Measurements from ENCODE around the gene TP53BP1.

The TP53BP1 gene

GRCh38 chr15:43473885-43474284 is 19.1 kb downstream of the TP53BP1 start:
- no peak overlapping the region for H3K18ac ChIP-seq (ENCODE audit: low read length)
- H3K4me3 ChIP-seq (ENCODE audit: low read length), result no peak overlapping the region
- no peak for DNase-seq
- H3K36me3 ChIP-seq (ENCODE audit: control insufficient read depth, insufficient read depth, low read length), result peaks cover 10% of the 10 kb centered on the region
- no peak overlapping the region for H3K23ac ChIP-seq (ENCODE audit: low read length)
- no peak overlapping the region for H2BK120ac ChIP-seq (ENCODE audit: low read depth, low read length)
- no peaks in the 10 kb centered on the region for H3K4me1 ChIP-seq (ENCODE audit: control insufficient read depth, low read depth, low read length)
- H3K79me2 ChIP-seq (ENCODE audit: control insufficient read depth, insufficient read depth, low read length), result no peaks in the 10 kb centered on the region
- no peak overlapping the region for H2BK15ac ChIP-seq (replicated peaks; ENCODE audit: low read depth)
- H3K27ac ChIP-seq (ENCODE audit: low read depth, low read length), result no peak overlapping the region
- no CpG with 5 or more reads among the region's 25 CpGs for WGBS (ENCODE audit: extremely low coverage, insufficient coverage, low lambda C conversion rate)
- H3K27me3 ChIP-seq (ENCODE audit: insufficient read depth, low read length, poor library complexity), result no peaks in the 10 kb centered on the region
- H3K4me2 ChIP-seq (ENCODE audit: low read length), result no peak overlapping the region
- no peak overlapping the region for H3K9ac ChIP-seq (ENCODE audit: low read length)
- no peaks in the 10 kb centered on the region for H3K79me1 ChIP-seq (ENCODE audit: low read length)
- no peak overlapping the region for H3K56ac ChIP-seq (ENCODE audit: low read length)
- no peak overlapping the region for H2AK5ac ChIP-seq (ENCODE audit: low read length)
- H2BK5ac ChIP-seq (ENCODE audit: low read length), result no peak overlapping the region
- no peak overlapping the region for H4K5ac ChIP-seq (ENCODE audit: low read length)
- no peak overlapping the region for H4K8ac ChIP-seq (ENCODE audit: low read depth, low read length)
- no peak overlapping the region for H3K4ac ChIP-seq (ENCODE audit: low read depth, low read length)

DNA sequence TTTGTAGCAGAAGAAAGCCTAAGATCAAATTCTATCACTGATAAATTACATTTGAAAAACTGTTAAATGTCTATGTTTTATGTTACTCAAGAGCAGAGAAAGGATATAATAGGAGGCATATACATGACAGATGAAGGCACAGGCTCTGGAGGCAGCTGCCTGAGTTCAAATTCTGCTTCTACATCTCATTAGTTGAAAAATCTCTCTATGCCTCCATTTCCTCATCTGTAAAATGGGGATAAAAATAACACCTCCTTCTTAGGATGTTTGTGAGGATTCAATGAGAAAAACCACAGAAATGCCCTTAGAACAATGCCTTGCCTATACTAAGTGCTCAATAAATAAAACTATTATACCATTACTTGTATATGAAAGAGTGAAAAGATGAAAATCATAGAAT is 21.0 kb downstream of the TP53BP1 start:
- no peak overlapping the region for H2BK15ac ChIP-seq (replicated peaks; ENCODE audit: low read depth)
- no peak overlapping the region for H3K9ac ChIP-seq (ENCODE audit: low read length)
- H3K18ac ChIP-seq (ENCODE audit: low read length), result no peak overlapping the region
- H3K79me1 ChIP-seq (ENCODE audit: low read length), result no peaks in the 10 kb centered on the region
- H3K79me2 ChIP-seq (ENCODE audit: control insufficient read depth, insufficient read depth, low read length), result no peaks in the 10 kb centered on the region
- no peak for DNase-seq
- no peak overlapping the region for H3K4me2 ChIP-seq (ENCODE audit: low read length)
- no peak overlapping the region for H3K4me3 ChIP-seq (ENCODE audit: low read length)
- no peak overlapping the region for H3K23ac ChIP-seq (ENCODE audit: low read length)
- H3K4me1 ChIP-seq (ENCODE audit: control insufficient read depth, low read depth, low read length), result no peaks in the 10 kb centered on the region
- H3K36me3 ChIP-seq (ENCODE audit: control insufficient read depth, insufficient read depth, low read length), result peaks cover 4% of the 10 kb centered on the region
- H4K8ac ChIP-seq (ENCODE audit: low read depth, low read length), result no peak overlapping the region
- H3K4ac ChIP-seq (ENCODE audit: low read depth, low read length), result no peak overlapping the region
- no peak overlapping the region for H4K5ac ChIP-seq (ENCODE audit: low read length)
- H2BK5ac ChIP-seq (ENCODE audit: low read length), result no peak overlapping the region
- H3K27ac ChIP-seq (ENCODE audit: low read depth, low read length), result no peak overlapping the region
- no peak overlapping the region for H2BK120ac ChIP-seq (ENCODE audit: low read depth, low read length)
- no peak overlapping the region for H2AK5ac ChIP-seq (ENCODE audit: low read length)
- no peak overlapping the region for H3K56ac ChIP-seq (ENCODE audit: low read length)
- no peaks in the 10 kb centered on the region for H3K27me3 ChIP-seq (ENCODE audit: insufficient read depth, low read length, poor library complexity)

- no peak overlapping the region for H3K4me3 ChIP-seq (ENCODE audit: low read length)
- H3K4me1 ChIP-seq (ENCODE audit: control insufficient read depth, low read depth, low read length), result no peaks in the 10 kb centered on the region
- no peak overlapping the region for H2AK5ac ChIP-seq (ENCODE audit: low read length)
- DNase-seq, result no peak
- H2BK120ac ChIP-seq (ENCODE audit: low read depth, low read length), result no peak overlapping the region
- no peak overlapping the region for H3K4me2 ChIP-seq (ENCODE audit: low read length)
- no peak overlapping the region for H3K18ac ChIP-seq (ENCODE audit: low read length)
- no peaks in the 10 kb centered on the region for H3K27me3 ChIP-seq (ENCODE audit: insufficient read depth, low read length, poor library complexity)
- no peaks in the 10 kb centered on the region for H3K79me2 ChIP-seq (ENCODE audit: control insufficient read depth, insufficient read depth, low read length)
- no peak overlapping the region for H4K8ac ChIP-seq (ENCODE audit: low read depth, low read length)
- H2BK5ac ChIP-seq (ENCODE audit: low read length), result no peak overlapping the region
- H3K79me1 ChIP-seq (ENCODE audit: low read length), result no peaks in the 10 kb centered on the region
- no peak overlapping the region for H4K5ac ChIP-seq (ENCODE audit: low read length)
- no peak overlapping the region for H3K4ac ChIP-seq (ENCODE audit: low read depth, low read length)
- no peak overlapping the region for H3K27ac ChIP-seq (ENCODE audit: low read depth, low read length)
- no peak overlapping the region for H3K56ac ChIP-seq (ENCODE audit: low read length)
- no peak overlapping the region for H3K23ac ChIP-seq (ENCODE audit: low read length)
- no peak overlapping the region for H3K9ac ChIP-seq (ENCODE audit: low read length)
- H3K36me3 ChIP-seq (ENCODE audit: control insufficient read depth, insufficient read depth, low read length), result peaks cover 2% of the 10 kb centered on the region
- H2BK15ac ChIP-seq (replicated peaks; ENCODE audit: low read depth), result no peak overlapping the region
- WGBS (ENCODE audit: extremely low coverage, insufficient coverage, low lambda C conversion rate), result no CpG with 5 or more reads among the region's 3 CpGs
Observed at GRCh38 chr15:43469867-43470266, 23.1 kb downstream of the TP53BP1 start.

- H2AK5ac ChIP-seq (ENCODE audit: low read length), result no peak overlapping the region
- no peak overlapping the region for H3K4me2 ChIP-seq (ENCODE audit: low read length)
- DNase-seq, result no peak
- no peak overlapping the region for H3K23ac ChIP-seq (ENCODE audit: low read length)
- H3K79me1 ChIP-seq (ENCODE audit: low read length), result no peaks in the 10 kb centered on the region
- WGBS (ENCODE audit: extremely low coverage, insufficient coverage, low lambda C conversion rate), result no CpG with 5 or more reads among the region's 2 CpGs
- H4K5ac ChIP-seq (ENCODE audit: low read length), result no peak overlapping the region
- no peak overlapping the region for H2BK5ac ChIP-seq (ENCODE audit: low read length)
- no peak overlapping the region for H4K8ac ChIP-seq (ENCODE audit: low read depth, low read length)
- H2BK120ac ChIP-seq (ENCODE audit: low read depth, low read length), result no peak overlapping the region
- H3K9ac ChIP-seq (ENCODE audit: low read length), result no peak overlapping the region
- H3K27ac ChIP-seq (ENCODE audit: low read depth, low read length), result no peak overlapping the region
- H3K4me1 ChIP-seq (ENCODE audit: control insufficient read depth, low read depth, low read length), result no peaks in the 10 kb centered on the region
- H3K4ac ChIP-seq (ENCODE audit: low read depth, low read length), result no peak overlapping the region
- H3K56ac ChIP-seq (ENCODE audit: low read length), result no peak overlapping the region
- no peaks in the 10 kb centered on the region for H3K79me2 ChIP-seq (ENCODE audit: control insufficient read depth, insufficient read depth, low read length)
- no peak overlapping the region for H2BK15ac ChIP-seq (replicated peaks; ENCODE audit: low read depth)
- H3K18ac ChIP-seq (ENCODE audit: low read length), result no peak overlapping the region
- H3K4me3 ChIP-seq (ENCODE audit: low read length), result no peak overlapping the region
- H3K27me3 ChIP-seq (ENCODE audit: insufficient read depth, low read length, poor library complexity), result no peaks in the 10 kb centered on the region
- peaks cover 2% of the 10 kb centered on the region for H3K36me3 ChIP-seq (ENCODE audit: control insufficient read depth, insufficient read depth, low read length)
Observed at GRCh38 chr15:43465100-43465499, 27.9 kb downstream of the TP53BP1 start.

DNA sequence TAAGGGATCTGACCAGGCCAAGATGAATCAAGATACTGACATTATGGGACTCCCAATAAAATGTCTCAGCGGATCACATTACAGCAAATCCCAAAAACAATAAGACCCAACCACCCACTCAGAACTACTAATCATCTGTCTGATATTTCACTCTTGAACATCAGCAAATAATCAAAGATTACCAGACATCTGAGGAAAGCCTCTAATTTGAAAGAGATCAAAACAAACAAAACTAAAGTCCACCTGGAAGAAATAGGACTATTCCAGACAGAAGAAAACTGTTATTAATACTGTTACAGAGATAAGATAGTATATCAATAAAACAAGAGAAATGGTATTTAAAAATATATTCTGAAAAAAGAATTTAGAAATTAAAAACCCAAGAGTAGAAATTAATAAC is 29.0 kb downstream of the TP53BP1 start:
- Histone ChIP-seq H3K79me1 (ENCODE audit: low read length) (no peaks in the 10 kb centered on the region), H3K36me3 (ENCODE audit: control insufficient read depth, insufficient read depth, low read length) (no peaks in the 10 kb centered on the region), H2BK120ac (ENCODE audit: low read depth, low read length) (no peak overlapping the region), H3K4me2 (ENCODE audit: low read length) (no peak overlapping the region), H3K56ac (ENCODE audit: low read length) (no peak overlapping the region), H3K18ac (ENCODE audit: low read length) (no peak overlapping the region), H3K79me2 (ENCODE audit: control insufficient read depth, insufficient read depth, low read length) (no peaks in the 10 kb centered on the region), H4K8ac (ENCODE audit: low read depth, low read length) (no peak overlapping the region), H4K5ac (ENCODE audit: low read length) (no peak overlapping the region), H3K4me3 (ENCODE audit: low read length) (no peak overlapping the region), H3K4me1 (ENCODE audit: control insufficient read depth, low read depth, low read length) (no peaks in the 10 kb centered on the region), H3K9ac (ENCODE audit: low read length) (no peak overlapping the region), H3K27me3 (ENCODE audit: insufficient read depth, low read length, poor library complexity) (no peaks in the 10 kb centered on the region), H3K4ac (ENCODE audit: low read depth, low read length) (no peak overlapping the region), H2BK5ac (ENCODE audit: low read length) (no peak overlapping the region), H2BK15ac (replicated peaks; ENCODE audit: low read depth) (no peak overlapping the region), H3K27ac (ENCODE audit: low read depth, low read length) (no peak overlapping the region), H2AK5ac (ENCODE audit: low read length) (no peak overlapping the region), H3K23ac (ENCODE audit: low read length) (no peak overlapping the region)
- no CpG with 5 or more reads among the region's 1 CpG for WGBS (ENCODE audit: extremely low coverage, insufficient coverage, low lambda C conversion rate)
- DNase-seq, result no peak

DNA sequence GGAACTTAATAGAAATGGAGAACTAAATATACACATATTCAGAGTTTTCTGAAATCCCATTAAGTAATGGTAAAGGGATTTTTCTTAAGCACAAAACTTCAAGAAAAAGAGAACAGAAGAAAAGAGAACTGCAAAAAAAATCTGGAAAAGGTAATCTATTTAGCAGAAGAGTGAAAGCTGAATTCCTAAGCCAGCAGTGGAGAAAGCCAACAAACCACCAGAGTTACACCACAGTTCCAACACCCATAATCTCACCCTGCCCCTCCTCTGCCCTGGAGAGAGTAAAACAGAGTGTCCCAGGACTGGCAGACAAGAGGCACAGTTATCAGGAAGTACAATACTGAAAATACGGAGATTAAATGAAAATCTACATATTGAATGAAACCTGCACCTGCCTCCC is 29.4 kb downstream of the TP53BP1 start:
- no peaks in the 10 kb centered on the region for H3K4me1 ChIP-seq (ENCODE audit: control insufficient read depth, low read depth, low read length)
- DNase-seq, result no peak
- WGBS (ENCODE audit: extremely low coverage, insufficient coverage, low lambda C conversion rate), result no CpG with 5 or more reads among the region's 1 CpG
- no peak overlapping the region for H2BK5ac ChIP-seq (ENCODE audit: low read length)
- H3K79me1 ChIP-seq (ENCODE audit: low read length), result no peaks in the 10 kb centered on the region
- H4K5ac ChIP-seq (ENCODE audit: low read length), result no peak overlapping the region
- H3K36me3 ChIP-seq (ENCODE audit: control insufficient read depth, insufficient read depth, low read length), result no peaks in the 10 kb centered on the region
- no peak overlapping the region for H3K27ac ChIP-seq (ENCODE audit: low read depth, low read length)
- H3K23ac ChIP-seq (ENCODE audit: low read length), result no peak overlapping the region
- H2BK120ac ChIP-seq (ENCODE audit: low read depth, low read length), result no peak overlapping the region
- H2AK5ac ChIP-seq (ENCODE audit: low read length), result no peak overlapping the region
- no peak overlapping the region for H3K9ac ChIP-seq (ENCODE audit: low read length)
- no peak overlapping the region for H3K56ac ChIP-seq (ENCODE audit: low read length)
- no peak overlapping the region for H3K4me3 ChIP-seq (ENCODE audit: low read length)
- no peak overlapping the region for H2BK15ac ChIP-seq (replicated peaks; ENCODE audit: low read depth)
- H3K79me2 ChIP-seq (ENCODE audit: control insufficient read depth, insufficient read depth, low read length), result no peaks in the 10 kb centered on the region
- H3K4ac ChIP-seq (ENCODE audit: low read depth, low read length), result no peak overlapping the region
- H3K27me3 ChIP-seq (ENCODE audit: insufficient read depth, low read length, poor library complexity), result no peaks in the 10 kb centered on the region
- no peak overlapping the region for H3K18ac ChIP-seq (ENCODE audit: low read length)
- H4K8ac ChIP-seq (ENCODE audit: low read depth, low read length), result no peak overlapping the region
- no peak overlapping the region for H3K4me2 ChIP-seq (ENCODE audit: low read length)
